Activated CD4-positive, alpha-beta T cell treated with anti-CD3 and anti-CD28 coated beads for 48 hours (primary cell): ENCODE data around the gene DMXL2.
"Not testable (repeated sequence)": the region's sequence is repeated elsewhere in the genome, so short reads cannot be mapped to it uniquely, and the experiment has no call there.

Experiments used
- DNase-seq: peaks from one replicate; pipeline ENCODE4 v3.0.0-alpha.2; 2020

The DMXL2 gene

GRCh38 chr15:51483520-51483919 lies 139.1 kb downstream of the DMXL2 start:
- DNase-seq: no peak

- no peak for DNase-seq
Measured at GRCh38 chr15:51475736-51476135, 146.8 kb downstream of the DMXL2 start.

- DNase-seq: no peak
Measured at GRCh38 chr15:51470512-51470911, 152.1 kb downstream of the DMXL2 start.

GRCh38 chr15:51460796-51461195 lies 161.8 kb downstream of the DMXL2 start:
- DNase-seq: no peak

- DNase-seq: no peak
Measured at GRCh38 chr15:51450001-51450400, 172.6 kb downstream of the DMXL2 start.

GRCh38 chr15:51448622-51449399 lies 173.8 kb downstream of the DMXL2 start:
- DNase-seq: no peak

- DNase-seq: no peak
Measured at GRCh38 chr15:51447855-51448621, 174.5 kb downstream of the DMXL2 start.

- not testable (repeated sequence) for DNase-seq
Measured at GRCh38 chr15:51446029-51446744, 176.4 kb downstream of the DMXL2 start.

GRCh38 chr15:51444807-51445206 lies 177.8 kb downstream of the DMXL2 start:
- no peak for DNase-seq

- DNase-seq: no peak
Measured at GRCh38 chr15:51444112-51444511, 178.5 kb downstream of the DMXL2 start.

GRCh38 chr15:51443282-51443914 lies 179.2 kb downstream of the DMXL2 start:
- no peak for DNase-seq

GRCh38 chr15:51438526-51438925 lies 184.0 kb downstream of the DMXL2 start:
- no peak for DNase-seq

- DNase-seq: no peak
Measured at GRCh38 chr15:51425517-51426040, 197.0 kb downstream of the DMXL2 start.

GRCh38 chr15:51424780-51425179 lies 197.8 kb downstream of the DMXL2 start:
- no peak for DNase-seq

- not testable (repeated sequence) for DNase-seq
Measured at GRCh38 chr15:51423040-51423439, 199.5 kb downstream of the DMXL2 start.

GRCh38 chr15:51416129-51416528 lies 206.4 kb downstream of the DMXL2 start:
- no peak for DNase-seq

- DNase-seq: no peak
Measured at GRCh38 chr15:51414256-51414860, 208.2 kb downstream of the DMXL2 start.

GRCh38 chr15:51405693-51406523 lies 216.7 kb downstream of the DMXL2 start:
- DNase-seq: no peak

- DNase-seq: no peak
Measured at GRCh38 chr15:51403946-51404695, 218.4 kb downstream of the DMXL2 start.

- no peak for DNase-seq
Measured at GRCh38 chr15:51403072-51403878, 219.3 kb downstream of the DMXL2 start.
